PFSK-1 (cell line): ENCODE measurements around the gene TRMT2B.

Source experiments
- FOXP2 ChIP-seq: optimal IDR thresholded peaks from 2 replicates; pipeline ENCODE3; 2011; ENCODE audit warnings: borderline replicate concordance, control low read depth, inconsistent platforms; ENCODE audit not compliant: insufficient read depth; ENCODE audit errors: extremely low read length, extremely low read depth
- POLR2AphosphoS5 ChIP-seq: IDR thresholded peaks from 2 replicates; pipeline ENCODE4 v1.6.1; 2012; ENCODE audit warnings: low read depth, mild to moderate bottlenecking, control low read depth, low read length, moderate library complexity
- SIN3A ChIP-seq: IDR thresholded peaks from 2 replicates; pipeline ENCODE4 v1.6.1; 2012; ENCODE audit warnings: mild to moderate bottlenecking, low read length, moderate library complexity, borderline replicate concordance; ENCODE audit not compliant: insufficient read depth
- TAF1 ChIP-seq: IDR thresholded peaks from 2 replicates; pipeline ENCODE4 v1.6.1; 2012; ENCODE audit warnings: low read length, control low read depth, borderline replicate concordance; ENCODE audit not compliant: insufficient read depth
- TF ChIP-seq, protein P1 (sequence below), 2 experiments: IDR thresholded peaks; 2 replicates each; pipeline versions ENCODE4 v1.6.1 to v1.8.0; 2011 to 2012; ENCODE audit warnings: low read depth in 2 of 2, low read length in 2 of 2, control low read depth in 1 of 2, inconsistent platforms in 1 of 2, mild to moderate bottlenecking in 1 of 2, moderate library complexity in 1 of 2; ENCODE audit not compliant: insufficient read depth in 1 of 2

TRMT2B gene

DNA sequence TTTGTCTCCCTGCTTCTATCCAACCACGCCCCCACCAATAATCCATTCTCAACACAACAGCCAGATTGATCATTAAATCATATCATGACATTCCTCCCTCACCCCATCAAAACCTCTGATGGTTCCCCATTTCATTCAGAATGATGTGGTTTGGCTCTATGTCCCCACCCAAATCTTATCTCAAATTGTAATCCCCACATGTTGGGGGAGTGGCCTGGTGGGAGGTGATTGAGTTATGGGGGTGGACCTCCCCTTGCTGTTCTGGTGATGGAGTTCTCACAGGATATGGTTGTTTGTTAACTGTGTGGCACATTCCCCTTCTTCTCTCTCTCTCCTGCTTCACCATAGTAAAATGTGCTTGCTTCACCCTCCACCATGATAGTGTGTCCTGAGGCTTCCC is 23.3 kb downstream of the TRMT2B start:
- TF ChIP-seq, protein P1, sequence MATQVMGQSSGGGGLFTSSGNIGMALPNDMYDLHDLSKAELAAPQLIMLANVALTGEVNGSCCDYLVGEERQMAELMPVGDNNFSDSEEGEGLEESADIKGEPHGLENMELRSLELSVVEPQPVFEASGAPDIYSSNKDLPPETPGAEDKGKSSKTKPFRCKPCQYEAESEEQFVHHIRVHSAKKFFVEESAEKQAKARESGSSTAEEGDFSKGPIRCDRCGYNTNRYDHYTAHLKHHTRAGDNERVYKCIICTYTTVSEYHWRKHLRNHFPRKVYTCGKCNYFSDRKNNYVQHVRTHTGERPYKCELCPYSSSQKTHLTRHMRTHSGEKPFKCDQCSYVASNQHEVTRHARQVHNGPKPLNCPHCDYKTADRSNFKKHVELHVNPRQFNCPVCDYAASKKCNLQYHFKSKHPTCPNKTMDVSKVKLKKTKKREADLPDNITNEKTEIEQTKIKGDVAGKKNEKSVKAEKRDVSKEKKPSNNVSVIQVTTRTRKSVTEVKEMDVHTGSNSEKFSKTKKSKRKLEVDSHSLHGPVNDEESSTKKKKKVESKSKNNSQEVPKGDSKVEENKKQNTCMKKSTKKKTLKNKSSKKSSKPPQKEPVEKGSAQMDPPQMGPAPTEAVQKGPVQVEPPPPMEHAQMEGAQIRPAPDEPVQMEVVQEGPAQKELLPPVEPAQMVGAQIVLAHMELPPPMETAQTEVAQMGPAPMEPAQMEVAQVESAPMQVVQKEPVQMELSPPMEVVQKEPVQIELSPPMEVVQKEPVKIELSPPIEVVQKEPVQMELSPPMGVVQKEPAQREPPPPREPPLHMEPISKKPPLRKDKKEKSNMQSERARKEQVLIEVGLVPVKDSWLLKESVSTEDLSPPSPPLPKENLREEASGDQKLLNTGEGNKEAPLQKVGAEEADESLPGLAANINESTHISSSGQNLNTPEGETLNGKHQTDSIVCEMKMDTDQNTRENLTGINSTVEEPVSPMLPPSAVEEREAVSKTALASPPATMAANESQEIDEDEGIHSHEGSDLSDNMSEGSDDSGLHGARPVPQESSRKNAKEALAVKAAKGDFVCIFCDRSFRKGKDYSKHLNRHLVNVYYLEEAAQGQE (IDR thresholded peaks at IDR 0.05; ENCODE audit: insufficient read depth in 1 of 2, low read depth in 2 of 2, low read length in 2 of 2): no peak
- no peak for TF ChIP-seq TAF1
- TF ChIP-seq SIN3A: no peak
- no peak for TF ChIP-seq POLR2AphosphoS5
- TF ChIP-seq FOXP2: no peak

DNA sequence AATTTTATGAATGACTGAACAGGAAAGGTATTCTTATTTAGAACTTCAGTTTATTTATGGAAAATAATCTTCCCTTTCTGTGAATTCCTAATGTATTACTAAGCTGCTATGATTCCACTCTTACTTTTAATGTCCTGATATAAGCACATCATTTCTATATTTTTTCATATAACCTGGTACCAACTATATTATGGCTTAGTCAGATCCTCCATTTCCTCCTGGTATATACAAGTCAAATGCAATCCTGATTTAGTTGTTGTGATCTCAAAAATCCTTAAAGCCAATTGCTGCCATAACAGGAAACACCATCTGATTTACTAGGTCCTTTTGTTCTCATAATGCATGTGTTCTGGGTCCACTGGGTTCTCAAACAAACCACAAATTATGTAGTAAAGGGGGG is 26.8 kb downstream of the TRMT2B start:
- TF ChIP-seq, protein P1 (IDR thresholded peaks at IDR 0.05; ENCODE audit: insufficient read depth in 1 of 2, low read depth in 2 of 2, low read length in 2 of 2): no peak
- TF ChIP-seq FOXP2 (no peak), POLR2AphosphoS5 (no peak), TAF1 (no peak), SIN3A (no peak)

DNA sequence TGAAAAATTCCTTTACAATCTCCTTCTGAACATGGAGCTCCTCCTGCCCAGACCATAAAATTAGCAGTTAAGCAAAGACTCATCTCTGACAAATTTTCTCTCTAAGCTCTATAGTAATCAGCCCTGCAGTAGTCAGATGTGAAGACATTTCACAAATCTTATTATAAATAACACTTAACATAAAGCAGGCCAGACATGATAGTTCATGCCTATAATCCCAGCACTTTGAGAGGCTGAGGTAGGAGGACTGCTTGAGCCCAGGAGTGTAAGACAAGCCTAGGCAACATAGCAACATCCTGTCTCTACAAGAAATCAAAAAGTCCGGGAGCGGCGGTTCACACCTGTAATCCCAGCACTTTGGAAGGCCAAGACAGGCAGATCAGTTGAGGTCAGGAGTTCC is 29.9 kb downstream of the TRMT2B start:
- TF ChIP-seq TAF1: no peak
- no peak for TF ChIP-seq SIN3A
- TF ChIP-seq FOXP2: no peak
- TF ChIP-seq, protein P1 (IDR thresholded peaks at IDR 0.05; ENCODE audit: insufficient read depth in 1 of 2, low read depth in 2 of 2, low read length in 2 of 2): no peak
- no peak for TF ChIP-seq POLR2AphosphoS5

DNA sequence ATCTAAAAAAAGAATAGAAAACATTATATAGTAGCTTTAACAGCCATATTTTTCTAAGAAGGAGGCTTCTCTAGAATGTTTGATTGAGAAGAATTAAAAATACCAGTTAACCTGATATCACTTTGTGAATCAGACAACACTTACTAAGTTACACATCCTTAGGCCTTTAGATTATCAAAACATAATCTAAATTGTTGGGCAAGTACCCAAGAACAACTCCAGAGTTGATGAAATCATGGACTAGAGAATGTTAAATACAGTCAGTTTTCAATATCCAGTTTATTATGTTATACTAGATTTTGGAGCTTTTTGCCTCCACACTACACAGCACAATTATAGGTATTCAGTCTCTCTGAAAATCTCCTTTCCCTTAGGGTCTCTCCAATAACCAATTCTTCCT is 42.8 kb downstream of the TRMT2B start:
- TF ChIP-seq FOXP2 (no peak), TAF1 (no peak)
- TF ChIP-seq, protein P1 (IDR thresholded peaks at IDR 0.05; ENCODE audit: insufficient read depth in 1 of 2, low read depth in 2 of 2, low read length in 2 of 2): no peak

DNA sequence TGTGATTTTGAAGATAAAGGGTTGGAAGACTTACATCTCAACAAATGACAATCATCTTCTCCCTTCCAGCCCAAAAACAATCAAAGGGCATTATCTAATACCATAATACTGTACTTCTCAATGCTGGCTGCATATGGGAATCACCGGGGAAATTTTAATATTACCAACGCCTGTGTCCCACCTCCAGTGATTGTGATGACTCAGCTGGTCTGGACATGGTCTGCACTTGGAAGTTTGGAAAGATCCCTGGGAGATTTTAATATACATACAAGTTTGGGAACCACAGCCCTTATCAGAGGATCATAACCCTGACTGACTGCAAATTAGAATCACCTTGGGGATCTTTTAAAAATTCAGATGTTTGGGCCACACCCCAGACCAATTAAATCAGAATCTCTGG is 52.5 kb downstream of the TRMT2B start:
- TF ChIP-seq SIN3A (no peak), FOXP2 (no peak), TAF1 (no peak), POLR2AphosphoS5 (no peak)
- TF ChIP-seq, protein P1 (IDR thresholded peaks at IDR 0.05; ENCODE audit: insufficient read depth in 1 of 2, low read depth in 2 of 2, low read length in 2 of 2): no peak
